GM23248 (cell line): ENCODE data around the gene STX18. TPM values are rescaled to one million over a fixed set of nuclear protein-coding genes. Genes with fewer than 3 reads are reported as not detected.

Experiments
- DNase-seq: peaks from one replicate; pipeline ENCODE4 v3.0.0-alpha.2; 2015
- H2AFZ ChIP-seq: fragments of 200-600 bp; sonication (generic); 2 replicates; pipeline ENCODE4 v1.6.1; 2016; ENCODE audit warnings: antibody characterized with exemption
- H3F3A ChIP-seq: fragments of 200-600 bp; sonication (generic); 2 replicates; pipeline ENCODE4 v1.6.1; 2016; ENCODE audit warnings: mild to moderate bottlenecking, antibody characterized with exemption, mixed run types; ENCODE audit not compliant: insufficient read depth
- H3K27ac ChIP-seq: fragments of 200-600 bp; sonication (generic); 2 replicates; pipeline ENCODE4 v1.5.1; 2016; ENCODE audit warnings: mild to moderate bottlenecking
- H3K27me3 ChIP-seq: fragments of 200-600 bp; sonication (generic); replicated peaks from 2 replicates; pipeline ENCODE4 v1.6.1; 2016; ENCODE audit warnings: mild to moderate bottlenecking; ENCODE audit not compliant: insufficient read depth
- H3K36me3 ChIP-seq: fragments of 200-600 bp; sonication (generic); 2 replicates; pipeline ENCODE4 v1.6.1; 2016; ENCODE audit warnings: low read depth, mild to moderate bottlenecking
- H3K4me1 ChIP-seq: fragments of 200-600 bp; sonication (generic); 2 replicates; pipeline ENCODE4 v1.6.1; 2016; ENCODE audit warnings: mild to moderate bottlenecking; ENCODE audit not compliant: insufficient read depth
- H3K4me2 ChIP-seq: fragments of 200-600 bp; sonication (generic); one replicate; pipeline ENCODE4 v1.6.1; 2016; ENCODE audit warnings: mild to moderate bottlenecking; ENCODE audit not compliant: unreplicated experiment
- H3K4me3 ChIP-seq: fragments of 200-600 bp; sonication (generic); 2 replicates; pipeline ENCODE4 v1.5.1; 2016; ENCODE audit warnings: mild to moderate bottlenecking
- H3K79me2 ChIP-seq: fragments of 200-600 bp; sonication (generic); 2 replicates; pipeline ENCODE4 v1.6.1; 2016; ENCODE audit warnings: mild to moderate bottlenecking; ENCODE audit not compliant: insufficient read depth
- H3K9ac ChIP-seq: fragments of 200-600 bp; sonication (generic); 2 replicates; pipeline ENCODE4 v1.6.1; 2016; ENCODE audit warnings: mild to moderate bottlenecking
- H3K9me2 ChIP-seq: fragments of 200-600 bp; sonication (generic); 2 replicates; pipeline ENCODE4 v1.6.1; 2016; ENCODE audit warnings: mixed run types, mild to moderate bottlenecking, moderate library complexity; ENCODE audit not compliant: insufficient read depth
- H3K9me3 ChIP-seq: fragments of 200-600 bp; sonication (generic); one replicate; pipeline ENCODE4 v1.6.1; 2017; ENCODE audit warnings: low read depth
- H4K20me1 ChIP-seq: fragments of 200-600 bp; sonication (generic); 2 replicates; pipeline ENCODE4 v1.6.0; 2016; ENCODE audit not compliant: insufficient read depth
- EZH2 ChIP-seq: fragments of 200-600 bp; sonication (generic); IDR thresholded peaks from 2 replicates; pipeline ENCODE4 v1.6.1; 2018; ENCODE audit warnings: antibody characterized with exemption, mild to moderate bottlenecking; ENCODE audit not compliant: insufficient read depth, poor library complexity, severe bottlenecking
- EZH2phosphoT487 ChIP-seq: fragments of 200-600 bp; sonication (generic); IDR thresholded peaks from 2 replicates; pipeline ENCODE4 v1.6.1; 2018; ENCODE audit warnings: antibody characterized with exemption, moderate library complexity, mild to moderate bottlenecking, low read depth; ENCODE audit not compliant: insufficient read depth
- whole genome bisulfite sequencing, 2 experiments: methylation state at CpG; one replicate each; pipeline ENCODE4 v1.1.6; 2015 to 2017; ENCODE audit warnings: low lambda C conversion rate in 2 of 2, low coverage in 1 of 2; ENCODE audit errors: missing lambda C conversion rate in 2 of 2; 5-methylcytosine and 5-hydroxymethylcytosine counted together
- in situ Hi-C: fragments of 300-500 bp; cut with MboI; formaldehyde crosslinking; loops from 2 replicates; pipeline ENCODE4 v1.15.0; 2020
- polyA plus RNA-seq: library from polyadenylated mRNA; unstranded; fragments of >200 nt; fragmentation: Nextera tagmentation; extraction: Ambion mirVana; gene quantifications from 2 replicates; pipeline ENCODE4 v1.2.1, GENCODE V29; 2016
- total RNA-seq: library from RNA; depleted of rRNA; stranded (reverse); fragments of >200 nt; shearing (Covaris generic); gene quantifications from 2 replicates; pipeline ENCODE4 v1.2.3, GENCODE V29; 2014

The STX18 gene
- total and polyA plus RNA-seq, 2 experiments from 2014 or later: 39.2 to 42.6 TPM

DNA sequence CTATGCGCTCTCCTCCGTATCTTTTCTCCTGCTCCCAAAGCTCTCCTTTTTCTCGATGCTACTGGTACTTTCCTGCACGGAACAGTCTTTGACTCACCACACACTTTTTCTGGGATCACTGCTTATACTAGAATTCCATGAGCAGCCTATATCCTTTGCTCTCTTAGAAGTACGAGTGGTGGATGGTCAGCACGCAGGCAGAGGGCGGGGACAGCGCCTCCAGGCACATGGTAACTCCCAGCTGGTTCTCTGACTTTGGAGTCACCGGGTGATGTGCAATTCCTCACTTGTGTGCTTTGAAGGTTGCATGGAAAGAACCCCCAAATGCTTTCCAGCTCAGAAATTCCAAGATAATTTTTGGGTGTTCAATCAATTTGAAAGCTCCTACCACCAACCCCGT lies 56.0 kb downstream of the STX18 start:
- Histone ChIP-seq H3K9me3 (no peaks in the 10 kb centered on the region), H3K36me3 (no peaks in the 10 kb centered on the region), H3K9ac (no peak overlapping the region), H2AFZ (no peak overlapping the region), H3K4me1 (peaks cover 30% of the 10 kb centered on the region), H4K20me1 (no peaks in the 10 kb centered on the region), H3K4me2 (no peak overlapping the region), H3K27me3 (no peaks in the 10 kb centered on the region), H3K9me2 (no peaks in the 10 kb centered on the region), H3F3A (peaks cover 19% of the 10 kb centered on the region), H3K79me2 (peaks cover 91% of the 10 kb centered on the region), H3K4me3 (no peak overlapping the region), H3K27ac (no peak overlapping the region)
- TF ChIP-seq EZH2 (no peak), EZH2phosphoT487 (no peak)
- no peak for DNase-seq
- in situ Hi-C loops: loop anchor here (10.0 to 25.0 kb wide), 3 partner anchors 379 to 651 kb away; no protein-coding TSS in a partner anchor
- 91 to 92% methylated on average over 10 of the region's 10 CpGs for WGBS, 2 experiments

- no peak for DNase-seq
- Histone ChIP-seq H3F3A (peaks cover 32% of the 10 kb centered on the region), H2AFZ (no peak overlapping the region; the same call in 1 of the 2 replicates), H3K4me2 (peak overlapping the region; percentile 45), H3K9me2 (no peaks in the 10 kb centered on the region), H3K27me3 (no peaks in the 10 kb centered on the region), H3K27ac (peak overlapping the region; percentile 63), H3K36me3 (no peaks in the 10 kb centered on the region), H3K4me1 (peaks cover 45% of the 10 kb centered on the region), H3K4me3 (no peak overlapping the region), H3K9me3 (no peaks in the 10 kb centered on the region), H3K9ac (peak overlapping the region; percentile 56), H3K79me2 (peaks cover 91% of the 10 kb centered on the region), H4K20me1 (no peaks in the 10 kb centered on the region)
- TF ChIP-seq EZH2phosphoT487 (no peak), EZH2 (no peak)
- in situ Hi-C loops: loop anchor here (10.0 to 25.0 kb wide), 3 partner anchors 383 to 656 kb away; no protein-coding TSS in a partner anchor
- WGBS, 2 experiments: 68 to 74% methylated on average over 3 of the region's 3 CpGs
These were observed 60.4 kb downstream of the STX18 start for GRCh38 chr4:4481399-4481994.

DNA sequence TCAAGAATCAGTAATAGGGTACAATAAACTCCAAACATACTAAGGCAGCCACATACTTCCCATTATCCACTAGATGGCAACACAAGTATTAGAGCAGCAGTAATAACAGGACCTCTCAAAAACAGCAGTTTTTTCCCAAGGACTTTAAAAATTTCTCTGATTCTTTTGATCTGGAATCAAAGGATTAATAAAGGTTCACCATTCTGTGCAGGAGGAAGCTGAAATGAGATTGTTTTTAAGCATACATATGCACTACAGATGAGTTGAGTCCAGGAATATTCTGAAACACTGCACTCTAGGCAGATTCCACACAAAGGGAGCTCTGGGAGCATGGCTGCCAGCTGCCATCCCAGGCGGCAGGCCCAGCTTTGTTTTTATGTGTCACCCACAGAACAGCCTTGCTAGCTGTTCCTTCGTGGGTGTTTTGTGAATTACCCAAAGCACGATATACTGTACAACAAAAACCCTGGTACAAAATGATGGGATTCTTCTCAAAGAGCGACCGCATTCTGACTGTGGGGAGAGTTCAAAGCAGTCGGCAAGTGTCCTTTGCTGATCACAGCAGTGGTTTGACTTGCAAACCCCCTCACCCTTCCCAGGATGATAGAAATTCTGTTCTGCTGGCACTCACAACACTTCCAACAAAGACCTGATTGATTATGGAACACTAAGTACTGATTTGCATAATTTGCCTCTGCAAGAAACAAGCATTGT lies 61.0 kb downstream of the STX18 start:
- H3K4me3 ChIP-seq: no peak overlapping the region
- in situ Hi-C loops: loop anchor here (10.0 to 25.0 kb wide), 3 partner anchors 384 to 656 kb away; no protein-coding TSS in a partner anchor
- no peaks in the 10 kb centered on the region for H3K9me2 ChIP-seq
- TF ChIP-seq EZH2phosphoT487 (no peak), EZH2 (no peak)
- H3K27me3 ChIP-seq: no peaks in the 10 kb centered on the region
- peak overlapping the region; percentile 45 for H3K4me2 ChIP-seq
- peak overlapping the region; percentile 27; the same call in 1 of the 2 replicates for H2AFZ ChIP-seq
- DNase-seq: peak; percentile 84
- H3K4me1 ChIP-seq: peaks cover 45% of the 10 kb centered on the region
- WGBS, 2 experiments: 9 to 11% methylated on average over 6 of the region's 6 CpGs
- peaks cover 91% of the 10 kb centered on the region for H3K79me2 ChIP-seq
- H3F3A ChIP-seq: peaks cover 32% of the 10 kb centered on the region
- H3K9me3 ChIP-seq: no peaks in the 10 kb centered on the region
- H4K20me1 ChIP-seq: no peaks in the 10 kb centered on the region
- no peaks in the 10 kb centered on the region for H3K36me3 ChIP-seq
- peak overlapping the region; percentile 56 for H3K9ac ChIP-seq
- peak overlapping the region; percentile 63 for H3K27ac ChIP-seq

GRCh38 chr4:4480205-4480604 lies 61.6 kb downstream of the STX18 start:
- DNase-seq: no peak
- 76 to 79% methylated on average over 7 of the region's 7 CpGs for WGBS, 2 experiments
- Histone ChIP-seq H2AFZ (no peak overlapping the region), H3K4me3 (no peak overlapping the region), H3K4me1 (peaks cover 45% of the 10 kb centered on the region), H3K27ac (peak overlapping the region; percentile 63), H4K20me1 (no peaks in the 10 kb centered on the region), H3K27me3 (no peaks in the 10 kb centered on the region), H3K9me3 (no peaks in the 10 kb centered on the region), H3K9me2 (no peaks in the 10 kb centered on the region), H3K4me2 (no peak overlapping the region), H3K36me3 (no peaks in the 10 kb centered on the region), H3F3A (peaks cover 32% of the 10 kb centered on the region), H3K79me2 (peaks cover 91% of the 10 kb centered on the region), H3K9ac (peak overlapping the region; percentile 56)
- TF ChIP-seq EZH2 (no peak), EZH2phosphoT487 (no peak)
- in situ Hi-C loops: loop anchor here (10.0 to 25.0 kb wide), 3 partner anchors 385 to 657 kb away; no protein-coding TSS in a partner anchor
